MV-4-11 (cell line): ENCODE results near the gene RAP1GAP.
"Not testable (repeated sequence)": the region's sequence is repeated elsewhere in the genome, so short reads cannot be mapped to it uniquely, and the experiment has no call there.

Experiments used
- DNase-seq: peaks from one replicate; lab custom pipeline; 2025; lab: John Stamatoyannopoulos, UW

RAP1GAP gene

GRCh38 chr1:21644348-21644747, 24.8 kb downstream of the RAP1GAP start:
- no peak for DNase-seq

DNA sequence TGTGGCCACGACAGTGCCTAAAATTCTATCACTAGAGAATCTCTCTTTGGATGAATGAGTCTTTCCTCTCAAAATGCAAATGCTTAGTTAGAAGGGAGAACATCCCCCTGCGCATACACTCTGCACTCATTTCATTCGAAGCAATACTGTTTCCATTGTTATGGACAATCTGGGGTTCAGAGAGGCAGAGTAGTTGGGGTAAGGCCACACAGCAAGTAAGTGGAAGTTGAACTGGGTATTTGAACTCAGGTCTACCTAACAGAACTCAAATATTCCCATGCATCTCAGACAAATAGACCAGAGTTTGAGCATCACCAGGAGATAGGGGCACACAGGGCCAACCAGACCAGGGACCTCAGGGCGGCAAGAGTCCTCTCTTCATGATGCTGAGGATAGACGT, 25.5 kb downstream of the RAP1GAP start:
- DNase-seq, result no peak

- DNase-seq, result no peak
Measured at GRCh38 chr1:21641967-21642739, 27.0 kb downstream of the RAP1GAP start.

GRCh38 chr1:21641537-21641936, 27.6 kb downstream of the RAP1GAP start:
- DNase-seq, result no peak

- DNase-seq, result no peak
Measured at GRCh38 chr1:21641076-21641475, 28.1 kb downstream of the RAP1GAP start.

GRCh38 chr1:21640653-21641052, 28.5 kb downstream of the RAP1GAP start:
- no peak for DNase-seq

- no peak for DNase-seq
Measured at GRCh38 chr1:21639594-21640041, 29.5 kb downstream of the RAP1GAP start.

DNA sequence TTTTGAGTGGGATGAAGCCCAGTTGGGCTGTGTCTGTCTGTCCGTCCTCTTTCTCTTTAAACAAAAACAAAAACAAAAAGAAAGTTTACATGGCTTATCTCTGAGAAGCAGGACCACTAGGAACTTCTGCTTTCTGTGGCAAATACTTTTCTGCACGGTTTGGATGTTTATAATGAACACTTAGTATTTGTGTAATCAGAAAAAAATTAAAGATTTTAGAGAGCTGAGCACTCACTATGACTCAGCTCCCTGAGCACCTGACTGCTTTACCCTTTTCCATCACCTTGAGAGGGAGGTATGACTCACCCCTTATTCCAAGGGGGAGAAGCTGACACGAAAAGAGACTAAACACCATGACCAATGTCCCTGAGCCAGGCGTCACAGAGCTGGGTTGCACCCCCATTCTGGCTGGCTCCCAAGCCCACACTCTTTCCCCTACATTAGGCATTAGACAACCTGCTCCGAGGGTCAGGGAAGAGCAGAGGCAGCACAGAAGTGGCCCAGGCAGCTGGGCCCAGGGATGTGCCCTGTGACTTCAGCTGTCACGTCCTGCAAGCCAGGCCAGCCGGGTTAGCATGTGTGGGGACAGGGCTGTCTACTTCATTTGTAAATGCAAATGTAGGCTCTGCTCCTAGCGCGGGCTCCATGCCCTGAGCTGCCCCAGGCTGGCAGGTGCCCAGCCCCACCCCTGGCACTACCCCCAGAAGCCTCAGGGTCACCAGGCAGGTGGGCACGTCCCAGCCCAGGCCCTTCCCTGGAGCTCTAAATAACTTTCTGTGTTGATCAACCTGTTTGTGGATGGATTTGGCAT, 30.4 kb downstream of the RAP1GAP start:
- DNase-seq, result no peak

- no peak for DNase-seq
Measured at GRCh38 chr1:21637514-21637913, 31.6 kb downstream of the RAP1GAP start.

DNA sequence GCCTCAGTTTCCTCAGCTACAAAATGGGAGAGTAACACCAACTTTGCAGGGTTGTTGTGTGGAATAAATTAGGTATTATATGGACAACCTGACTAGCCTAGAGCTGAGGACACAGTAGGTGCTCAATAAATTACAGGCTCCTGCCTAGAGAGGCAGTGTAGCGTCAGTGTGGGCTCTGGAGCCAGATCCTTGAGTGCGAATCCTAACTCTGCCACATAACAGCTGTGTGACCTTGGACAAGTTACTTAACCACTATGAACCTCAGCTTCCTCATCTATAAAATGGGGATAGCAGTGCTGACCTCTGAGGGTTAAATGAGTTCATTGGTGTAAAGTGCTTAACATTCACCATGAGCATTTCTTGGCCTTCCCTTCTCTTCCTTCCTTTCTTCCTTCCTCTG, 33.1 kb downstream of the RAP1GAP start:
- DNase-seq, result no peak

DNA sequence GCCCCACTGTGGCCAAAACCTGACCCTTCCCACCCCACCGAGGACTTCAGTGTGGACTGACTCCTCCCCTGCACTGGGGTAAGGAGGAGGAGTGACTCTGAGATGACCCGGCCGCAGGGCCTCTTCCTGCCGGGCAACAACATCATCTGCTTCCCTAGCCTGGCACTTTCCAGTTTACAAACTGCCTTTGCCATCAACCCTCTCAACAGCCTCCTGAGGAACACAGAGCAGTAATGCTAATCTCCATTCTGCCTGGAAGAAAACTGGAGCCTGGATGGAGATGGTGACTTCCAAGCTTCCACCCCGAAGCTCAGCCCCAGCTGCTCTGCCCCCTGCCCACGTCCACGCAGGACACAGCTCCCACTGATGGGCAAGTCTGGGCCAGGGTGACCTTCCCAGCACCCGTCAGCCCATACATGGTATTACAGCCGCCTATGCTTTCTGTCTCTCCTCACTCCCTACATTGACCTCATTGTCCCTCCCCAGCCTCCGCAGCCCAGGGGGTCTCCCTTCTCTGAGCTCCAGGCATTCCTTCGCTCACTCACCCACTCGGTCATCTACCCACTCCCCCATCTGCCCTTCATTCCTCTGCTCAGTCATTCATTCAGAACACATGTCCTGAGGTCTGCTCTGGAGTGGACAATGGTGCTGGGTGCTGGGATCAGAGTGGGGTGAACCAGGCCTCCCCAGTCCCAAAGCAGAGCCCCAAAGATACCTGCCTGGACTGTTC, 34.2 kb downstream of the RAP1GAP start:
- DNase-seq, result no peak

DNA sequence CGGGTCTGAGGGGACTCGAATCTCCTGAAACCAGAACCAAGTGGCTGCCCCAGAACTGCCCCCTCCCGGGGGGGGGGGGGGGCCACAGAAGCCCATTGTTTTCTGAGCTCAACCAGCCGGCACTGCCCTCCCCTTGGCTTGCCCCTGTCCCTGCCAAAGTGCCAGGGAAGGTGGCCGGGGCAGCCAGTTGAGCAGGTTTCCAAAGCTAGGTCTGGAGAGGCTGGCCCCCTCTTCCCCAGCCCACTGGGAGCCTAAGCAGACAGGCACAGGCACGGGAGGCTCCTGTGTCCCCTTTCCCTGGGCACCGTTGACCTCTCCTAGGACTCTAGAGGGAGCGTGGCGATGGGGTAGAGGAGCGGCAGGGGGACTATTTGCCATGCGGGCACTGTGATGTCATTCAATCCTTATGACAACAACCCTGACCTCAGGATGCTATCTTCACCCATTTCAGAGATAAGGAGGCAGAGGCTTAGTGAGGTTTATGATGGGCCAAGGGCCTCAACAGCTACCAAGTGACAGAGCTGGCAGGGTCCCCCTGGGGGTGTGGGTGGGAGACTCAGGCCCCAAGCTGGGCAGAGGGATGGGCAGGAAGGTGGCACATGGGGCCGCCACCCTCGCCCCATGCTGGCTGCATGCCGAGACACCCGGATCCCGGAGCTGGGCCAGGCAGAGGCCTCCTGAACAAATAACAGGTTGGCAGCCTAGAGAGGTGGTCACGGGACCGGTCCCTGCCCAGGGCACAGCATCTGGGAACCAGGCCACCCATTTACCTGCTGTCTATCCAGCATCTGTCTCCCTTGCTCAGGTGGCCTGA, 35.0 kb downstream of the RAP1GAP start:
- DNase-seq, result no peak

DNA sequence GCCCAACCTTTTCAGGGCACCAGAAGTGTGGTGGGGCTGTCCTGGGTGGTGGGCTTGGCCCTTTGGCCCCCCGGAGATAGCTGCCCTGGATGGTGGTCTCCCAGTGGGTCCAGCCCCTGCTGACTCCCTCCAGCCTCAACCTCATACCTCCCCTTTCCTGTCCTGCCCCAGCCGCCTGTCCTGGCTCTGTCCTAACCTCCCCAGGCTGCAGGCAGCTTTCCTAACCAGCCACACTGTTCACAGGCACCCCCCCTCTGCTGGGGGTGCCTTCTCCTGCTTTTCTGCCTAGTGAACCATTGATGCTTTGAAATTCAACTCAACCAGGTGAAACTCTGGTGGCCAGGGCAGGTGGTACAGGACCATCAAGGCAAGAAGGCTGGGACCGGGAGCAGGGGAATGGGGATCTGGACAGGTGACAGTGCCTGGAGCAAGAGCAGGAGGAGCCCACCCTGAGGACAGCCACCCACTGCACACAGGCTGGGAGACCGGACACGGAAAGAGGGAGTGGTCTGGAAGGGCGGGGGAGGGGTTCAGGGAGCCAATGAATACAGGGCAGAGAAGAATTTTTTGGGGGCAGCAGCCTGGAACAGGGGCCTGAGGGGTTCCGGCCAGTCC, 35.9 kb downstream of the RAP1GAP start:
- no peak for DNase-seq

- DNase-seq, result no peak
Measured at GRCh38 chr1:21631944-21632887, 36.9 kb downstream of the RAP1GAP start.

- DNase-seq, result not testable (repeated sequence)
Measured at GRCh38 chr1:21631590-21631943, 37.6 kb downstream of the RAP1GAP start.

DNA sequence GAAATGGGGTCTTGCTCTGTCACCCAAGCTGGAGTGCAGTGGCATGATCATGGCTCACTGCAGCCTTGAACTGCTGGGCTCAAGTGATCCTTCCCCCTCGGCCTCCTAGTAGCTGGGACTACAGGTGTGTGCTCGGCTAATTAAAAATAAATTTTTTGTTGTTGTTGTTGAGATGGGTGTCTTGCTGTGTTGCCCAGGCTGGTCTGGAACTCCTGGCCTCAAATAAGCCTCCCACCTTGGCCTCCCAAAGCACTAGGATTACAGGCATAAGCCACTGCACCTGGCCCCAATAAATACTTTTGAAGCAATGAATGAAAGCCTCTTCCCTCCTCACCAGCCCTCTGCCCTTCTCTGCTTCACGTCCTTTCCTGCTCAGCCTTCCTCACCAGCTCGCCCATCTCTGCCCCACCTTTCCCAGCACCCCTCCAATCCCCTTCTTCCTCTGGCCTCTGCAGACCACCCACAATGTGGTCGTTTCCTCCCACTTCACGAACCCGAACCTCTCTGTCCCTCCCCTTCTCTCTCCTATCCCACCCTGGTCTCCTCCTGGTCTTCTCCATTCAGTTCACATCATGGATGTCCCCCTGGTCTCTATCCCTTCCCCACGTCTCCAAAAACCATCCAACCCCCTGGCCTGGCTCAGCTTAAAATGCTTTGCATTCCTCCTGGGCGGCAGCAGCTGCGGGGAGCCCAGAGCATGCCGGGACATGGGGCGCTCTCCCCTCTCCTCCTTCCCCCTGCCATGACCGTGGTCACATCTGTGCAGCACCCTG, 38.4 kb downstream of the RAP1GAP start:
- no peak for DNase-seq

DNA sequence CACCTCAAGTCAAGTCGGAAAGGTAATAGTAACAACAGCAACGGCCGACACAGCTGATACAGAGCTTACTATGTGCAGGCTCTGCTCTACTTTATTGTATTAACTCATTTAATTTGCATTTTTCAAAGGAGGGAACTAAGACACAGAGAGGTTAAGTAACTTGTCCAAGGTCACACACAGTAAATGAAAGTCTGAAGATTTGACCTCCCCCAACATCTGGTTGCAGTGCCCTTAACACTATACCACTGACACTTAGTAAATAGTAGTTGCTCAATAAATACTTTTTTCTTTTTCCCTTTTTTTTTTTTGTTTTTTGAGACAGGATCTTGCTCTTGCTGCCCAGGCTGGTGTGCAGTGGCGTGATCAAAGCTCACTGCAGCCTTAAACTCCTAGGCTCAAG, 39.2 kb downstream of the RAP1GAP start:
- DNase-seq, result peak; percentile 37

GRCh38 chr1:21628798-21629393, 40.3 kb downstream of the RAP1GAP start:
- DNase-seq, result peak; percentile 62

GRCh38 chr1:21626921-21627339, 42.2 kb downstream of the RAP1GAP start:
- DNase-seq, result peak; percentile 61
